RCC 7860 (cell line): ENCODE measurements around the gene SPRING1.
"Not testable (repeated sequence)": the region's sequence is repeated elsewhere in the genome, so short reads cannot be mapped to it uniquely, and the experiment has no call there.

Experiments
- DNase-seq: peaks from one replicate; pipeline ENCODE4 v3.0.0-alpha.2; 2015; ENCODE audit warnings: low spot score
- FAIRE-seq: peaks from 2 replicates; lab custom pipeline; 2012; peaks lifted over from hg19 to GRCh38; lab: Jason Lieb, UNC

SPRING1 gene

DNA sequence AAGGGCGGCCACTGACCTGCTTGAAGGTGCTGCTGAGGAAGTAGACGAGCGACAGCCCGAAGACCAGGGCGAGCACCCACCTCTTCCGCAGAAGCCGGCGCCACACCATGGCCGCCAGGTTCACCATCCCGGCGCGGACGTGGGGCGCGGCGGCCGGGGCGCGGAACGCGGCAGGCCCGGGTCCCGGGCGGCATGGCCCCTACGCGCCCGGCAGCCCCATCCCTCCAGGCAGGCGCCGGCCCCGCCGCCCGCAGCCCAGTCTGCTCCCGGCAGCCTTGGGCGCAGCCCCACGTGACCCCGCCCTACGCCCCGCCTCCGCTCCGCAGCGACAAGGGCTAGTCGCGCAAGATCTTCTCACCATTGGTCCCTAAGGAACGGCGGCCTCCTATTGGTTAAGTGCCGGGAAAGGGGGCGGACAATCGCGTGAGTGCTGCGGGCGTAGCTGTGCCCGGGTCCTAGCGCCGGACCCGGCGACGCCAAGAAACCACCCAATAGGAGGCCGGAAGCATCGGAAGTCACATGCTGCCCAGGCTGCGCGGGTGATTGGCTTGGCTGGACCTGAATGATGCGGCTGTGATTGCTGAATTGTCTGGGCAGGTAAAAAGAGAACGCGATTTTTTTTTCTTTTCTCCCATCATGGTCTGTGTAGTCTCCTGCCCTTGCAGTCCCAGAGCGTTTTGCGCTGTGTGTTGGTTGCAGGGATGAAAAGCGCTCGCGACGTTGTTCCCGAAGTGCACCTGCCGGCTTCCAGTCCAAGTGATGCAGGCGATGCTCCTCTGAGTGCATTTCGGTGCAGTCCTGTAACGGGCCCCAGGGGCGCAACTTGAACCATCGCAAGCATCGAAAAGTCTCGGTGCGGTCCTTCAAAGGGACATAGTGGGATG lies at the start of gene SPRING1, which contains the start of gene RNFT2:
Gene SPRING1 (minus strand): TSS at position 296 of the 884 bp plus-strand sequence. CDS start 169 bp downstream, at position 127.
Gene RNFT2 (plus strand): TSS at position 542 of the 884 bp plus-strand sequence. CDS start 2,183 bp downstream, outside the sequence.
- peak; percentile 93 for DNase-seq
- peak; percentile 68 for FAIRE-seq

DNA sequence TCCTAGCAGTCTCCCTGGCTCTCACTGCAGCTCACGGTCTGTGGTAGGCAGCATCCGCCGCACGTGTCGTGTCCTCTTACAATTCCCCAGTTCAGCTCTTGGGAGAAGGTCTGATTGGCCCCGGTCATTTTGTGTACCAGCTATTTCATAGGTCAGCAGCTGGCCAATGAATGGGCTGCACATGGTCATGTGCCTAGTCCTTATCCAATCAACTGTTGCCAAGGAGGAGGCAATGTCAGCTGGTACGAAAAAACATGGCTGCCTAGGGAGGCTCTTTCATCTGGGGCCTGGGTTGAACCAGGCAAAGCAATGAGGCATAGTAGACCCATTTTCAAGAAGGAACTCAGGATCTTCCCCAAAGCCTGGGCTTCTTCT lies 46.4 kb upstream of the SPRING1 start:
- FAIRE-seq (no peak), DNase-seq (no peak)

DNA sequence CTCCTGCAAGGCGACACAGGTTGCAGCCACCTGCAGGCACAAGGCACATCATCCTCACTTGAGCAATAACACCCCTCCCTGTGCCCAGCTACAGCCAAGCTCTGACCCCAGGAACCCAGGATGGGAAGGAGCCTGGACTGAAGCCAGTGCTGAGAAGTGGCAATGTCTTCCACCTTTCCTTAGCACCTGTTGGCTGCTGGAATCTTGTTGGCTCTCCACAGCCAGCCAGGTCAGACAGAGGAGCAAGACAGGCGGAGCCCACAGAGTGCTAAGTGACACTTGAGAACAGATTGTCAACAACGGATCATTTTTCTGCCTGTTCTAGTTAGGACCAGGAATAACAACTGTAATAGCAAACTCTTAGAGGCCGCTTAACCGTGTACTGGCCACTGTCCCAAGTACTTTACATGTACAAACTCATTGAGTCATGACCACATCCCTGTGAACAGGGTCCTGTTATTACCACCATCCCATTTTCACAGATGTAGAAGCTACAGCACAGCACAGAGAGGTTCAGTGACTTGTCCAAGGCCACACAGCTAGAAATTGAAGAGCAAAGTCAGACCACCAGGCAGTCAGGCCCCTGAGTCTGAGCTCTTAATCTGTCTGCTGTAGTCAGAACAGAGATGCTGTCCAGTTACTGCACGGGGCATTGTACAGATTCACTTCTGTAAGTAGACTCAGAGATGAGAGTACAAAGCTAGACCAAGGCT lies 45.8 kb upstream of the SPRING1 start:
- DNase-seq (no peak), FAIRE-seq (no peak)

DNA sequence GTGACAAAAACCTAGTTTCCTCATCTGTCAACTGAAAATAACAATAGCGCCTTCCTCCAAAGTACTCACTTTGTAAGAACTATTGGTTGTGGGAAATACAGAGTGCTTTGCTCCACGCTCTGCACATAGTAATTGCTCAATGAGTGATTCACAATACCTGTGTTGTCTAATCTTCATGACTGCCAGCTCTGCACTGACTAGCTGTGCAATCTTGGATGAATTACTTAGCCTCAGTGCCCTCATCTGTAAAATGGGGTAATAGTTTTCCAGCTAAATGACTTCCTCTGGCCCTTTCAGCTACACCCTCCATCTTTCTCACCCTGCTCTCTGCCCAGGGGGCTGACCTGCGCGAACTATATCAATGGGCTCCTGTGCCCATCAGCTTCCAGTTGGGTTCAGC lies 43.1 kb upstream of the SPRING1 start:
- FAIRE-seq (no peak), DNase-seq (no peak)

- no peak for DNase-seq
- no peak for FAIRE-seq
These were observed 41.7 kb upstream of the SPRING1 start for GRCh38 chr12:116779597-116779996.

DNA sequence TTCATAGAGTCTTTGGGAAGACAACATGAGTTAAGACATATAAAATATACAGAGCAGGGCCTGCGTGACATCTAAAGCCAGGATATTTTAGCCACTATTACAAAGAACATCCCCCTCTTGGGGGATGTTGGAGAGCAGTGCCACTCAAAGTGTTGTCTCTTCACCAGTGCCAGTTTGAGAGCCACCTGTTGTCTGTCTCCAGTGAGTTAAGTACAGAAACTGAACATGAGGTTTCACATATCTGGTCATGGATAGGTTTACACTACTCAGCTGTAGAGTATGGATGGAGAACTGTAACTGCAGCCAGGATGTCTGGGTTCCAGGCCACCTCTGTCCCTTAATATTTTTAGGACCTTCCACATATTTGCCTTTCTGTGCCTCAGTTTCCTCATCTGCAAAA lies 39.4 kb upstream of the SPRING1 start:
- no peak for DNase-seq
- no peak for FAIRE-seq

GRCh38 chr12:116774020-116774419 lies 36.2 kb upstream of the SPRING1 start:
- DNase-seq (no peak), FAIRE-seq (no peak)

DNA sequence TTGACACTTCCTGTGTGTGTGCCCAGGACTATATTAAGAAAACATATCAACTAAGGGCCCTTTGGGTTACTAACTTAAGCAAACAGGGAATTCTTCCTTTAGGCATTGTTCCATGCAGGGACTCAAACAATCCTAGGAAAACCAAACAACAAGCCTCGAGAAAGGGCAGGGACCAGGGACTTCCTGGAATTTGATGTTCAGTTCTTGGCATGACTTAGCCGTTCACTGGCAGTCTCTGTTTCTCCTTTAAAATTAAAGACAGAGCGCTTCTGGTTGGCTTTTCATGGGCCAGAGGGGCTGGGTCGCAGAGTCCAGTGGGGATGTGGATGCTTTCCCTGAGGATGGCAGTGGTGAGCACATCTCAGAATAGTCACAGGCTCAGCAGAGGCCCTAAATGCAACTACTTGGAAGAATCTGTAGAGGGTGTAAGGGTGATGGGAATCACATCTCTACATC lies 35.4 kb upstream of the SPRING1 start:
- no peak for FAIRE-seq
- DNase-seq, result no peak

DNA sequence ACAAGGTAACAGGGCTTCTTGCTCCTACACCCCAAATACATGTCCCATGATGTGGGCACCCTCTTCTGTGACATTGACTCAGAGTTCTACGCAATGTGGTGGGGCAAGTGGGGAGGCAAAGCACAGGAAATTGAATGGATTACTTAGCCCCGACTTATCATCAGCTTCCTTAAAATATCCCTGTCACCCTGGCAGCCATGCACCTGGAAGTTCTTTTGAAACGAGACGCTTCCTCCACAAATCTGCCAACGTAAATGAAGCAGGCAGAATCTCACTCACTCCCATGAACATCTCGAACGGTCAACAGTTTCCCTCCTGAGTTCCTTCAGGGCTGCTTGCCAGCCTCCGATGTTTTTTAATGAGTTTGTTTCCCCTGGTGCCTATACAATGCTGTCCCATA lies 33.8 kb upstream of the SPRING1 start:
- FAIRE-seq (no peak), DNase-seq (no peak)

DNA sequence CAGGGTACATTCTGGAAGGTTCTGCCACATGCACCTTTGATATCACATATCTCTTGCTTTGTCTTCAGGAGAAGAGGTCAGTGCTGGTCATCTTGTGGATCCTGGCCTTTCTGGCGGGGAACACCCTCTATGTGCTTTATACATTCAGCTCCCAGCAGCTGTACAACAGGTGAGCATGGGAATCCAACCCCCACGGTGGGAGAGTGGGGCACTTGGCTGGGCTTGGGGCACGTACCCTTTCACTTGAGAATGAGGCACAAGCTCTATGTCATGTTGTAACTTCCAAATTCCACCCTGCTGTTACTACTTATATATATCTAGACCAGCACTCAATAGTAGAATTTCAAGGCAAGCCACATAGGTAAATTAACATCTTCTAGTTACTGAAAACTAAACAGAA lies 28.9 kb upstream of the SPRING1 start:
- no peak for FAIRE-seq

DNA sequence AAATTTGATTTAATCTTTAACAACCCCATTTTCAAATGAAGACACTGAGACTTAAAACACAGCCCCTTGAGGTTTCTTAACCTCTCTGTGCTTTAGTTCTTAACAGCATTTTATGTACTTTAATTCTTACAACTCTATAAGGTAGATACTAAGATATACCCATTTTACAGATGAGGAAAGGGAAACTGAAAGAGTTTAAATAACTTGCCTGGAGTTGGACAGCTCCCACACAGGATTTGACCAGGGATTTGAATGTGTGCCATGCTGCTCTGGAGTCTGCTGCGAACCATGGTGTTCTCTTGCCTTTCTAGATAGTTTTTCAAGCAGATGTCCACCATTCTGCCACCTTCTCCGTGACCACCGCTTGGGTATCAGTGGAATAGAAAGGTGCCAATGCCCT lies 28.4 kb upstream of the SPRING1 start:
- DNase-seq, result no peak
- FAIRE-seq, result no peak

More for the DNA sequence above, 28.9 kb upstream of the SPRING1 start:
- no peak for DNase-seq

- peak; percentile 23 for DNase-seq
- no peak for FAIRE-seq
These were observed 27.4 kb upstream of the SPRING1 start for GRCh38 chr12:116765271-116765670.

- DNase-seq (no peak), FAIRE-seq (no peak)
These were observed 23.6 kb upstream of the SPRING1 start for GRCh38 chr12:116761499-116761898.

DNA sequence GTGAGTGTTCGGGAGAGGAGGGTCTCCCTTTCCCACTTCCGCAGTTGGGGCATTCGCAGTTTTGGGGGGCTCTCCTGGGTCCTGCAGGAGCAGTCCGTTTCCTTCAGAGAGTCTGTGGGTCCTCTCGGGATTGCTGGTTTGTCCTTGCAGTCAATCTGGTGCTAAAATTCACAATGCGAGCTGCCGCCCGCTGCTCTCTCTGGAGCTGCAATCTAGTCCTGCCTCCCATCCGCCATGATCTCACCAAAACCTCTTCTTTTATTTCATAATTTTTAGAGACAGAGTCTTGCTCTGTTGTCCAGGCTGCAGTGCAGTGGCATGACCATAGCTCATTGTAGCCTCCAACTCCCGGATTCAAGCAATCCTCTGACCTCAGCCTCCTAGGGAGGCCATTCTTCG lies 22.8 kb upstream of the SPRING1 start:
- no peak for FAIRE-seq
- DNase-seq, result no peak

DNA sequence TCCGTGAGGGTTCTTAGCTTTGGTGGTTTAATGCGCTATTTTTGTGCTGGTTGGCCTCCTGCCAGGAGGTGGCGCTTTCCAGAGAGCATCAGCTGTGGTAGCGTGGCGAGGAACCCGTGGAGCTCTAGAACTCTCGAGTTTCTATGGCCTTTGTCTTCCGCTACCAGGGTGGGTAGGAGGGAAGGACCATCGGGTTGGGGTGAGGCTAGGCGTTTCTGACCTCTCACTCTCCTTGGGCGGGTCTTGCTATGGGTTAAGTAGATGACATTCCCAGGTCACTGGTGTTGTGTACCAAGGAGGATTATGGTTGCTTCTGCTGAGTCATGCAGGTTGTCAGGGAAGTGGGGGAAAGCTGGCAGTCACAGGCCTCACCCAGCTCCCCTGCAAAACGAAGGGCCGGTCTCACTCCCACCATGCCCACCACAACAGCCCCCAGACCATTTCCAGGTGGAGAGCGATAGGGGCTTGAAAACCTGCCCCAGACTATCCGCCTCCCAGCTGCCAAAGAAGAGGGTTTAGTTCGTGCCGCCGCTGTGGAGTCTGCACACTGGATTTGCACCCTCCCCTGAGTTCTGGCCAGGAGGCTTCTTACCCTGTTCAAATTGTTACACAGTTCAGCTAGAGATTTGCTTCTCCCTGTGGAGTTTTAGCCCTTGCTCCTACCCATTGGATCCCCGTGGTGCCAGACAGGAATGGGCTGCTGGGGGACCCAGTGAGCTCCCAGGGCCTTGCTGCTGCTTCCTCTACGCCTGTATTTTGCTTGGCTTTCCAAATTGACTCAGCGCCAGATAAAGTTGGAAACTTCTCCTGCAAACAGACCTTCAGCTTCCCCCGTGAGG lies 22.1 kb upstream of the SPRING1 start:
- no peak for DNase-seq
- no peak for FAIRE-seq

DNA sequence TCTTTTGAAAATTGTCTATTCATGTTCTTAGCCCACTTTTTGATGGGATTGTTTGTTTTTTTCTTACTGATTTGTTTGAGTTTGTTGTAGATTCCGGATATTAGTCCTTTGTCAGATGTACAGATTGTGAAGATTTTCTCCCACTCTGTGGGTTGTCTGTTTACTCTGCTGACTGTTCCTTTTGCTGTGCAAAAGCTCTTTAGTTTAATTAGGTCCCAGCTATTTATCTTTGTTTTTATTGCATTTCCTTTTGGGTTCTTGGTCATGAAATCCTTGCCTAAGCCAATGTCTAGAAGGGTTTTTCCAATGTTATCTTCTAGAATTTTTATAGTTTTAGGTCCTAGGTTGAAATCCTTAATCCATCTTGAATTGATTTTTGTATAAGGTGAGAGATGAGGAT lies 16.9 kb upstream of the SPRING1 start:
- DNase-seq, FAIRE-seq: not testable (repeated sequence)

- FAIRE-seq, DNase-seq: not testable (repeated sequence)
These were observed 16.2 kb upstream of the SPRING1 start for GRCh38 chr12:116754097-116754496.

DNA sequence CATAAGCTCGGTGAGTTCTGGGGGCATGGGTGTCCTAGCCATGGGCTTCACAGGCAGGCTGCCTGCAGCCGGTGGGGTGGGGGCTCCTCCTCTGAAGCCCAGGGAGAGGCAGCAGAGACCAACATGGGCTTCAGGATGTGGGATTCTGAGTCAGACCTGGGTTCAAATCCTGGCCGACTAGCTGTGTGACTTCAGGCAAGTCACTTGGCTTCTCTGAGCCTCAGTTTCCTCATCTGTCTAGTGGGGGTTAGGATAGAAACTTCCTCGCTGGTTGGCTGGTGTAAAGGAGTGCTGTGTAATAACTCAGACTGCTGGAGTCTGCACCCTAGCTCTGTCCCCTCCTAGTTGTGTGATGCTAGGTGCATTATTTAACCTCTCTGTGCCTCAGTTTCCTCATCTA lies 12.4 kb upstream of the SPRING1 start:
- FAIRE-seq (no peak), DNase-seq (no peak)

- FAIRE-seq, result no peak
- no peak for DNase-seq
These were observed 12.0 kb upstream of the SPRING1 start for GRCh38 chr12:116749884-116750283.

DNA sequence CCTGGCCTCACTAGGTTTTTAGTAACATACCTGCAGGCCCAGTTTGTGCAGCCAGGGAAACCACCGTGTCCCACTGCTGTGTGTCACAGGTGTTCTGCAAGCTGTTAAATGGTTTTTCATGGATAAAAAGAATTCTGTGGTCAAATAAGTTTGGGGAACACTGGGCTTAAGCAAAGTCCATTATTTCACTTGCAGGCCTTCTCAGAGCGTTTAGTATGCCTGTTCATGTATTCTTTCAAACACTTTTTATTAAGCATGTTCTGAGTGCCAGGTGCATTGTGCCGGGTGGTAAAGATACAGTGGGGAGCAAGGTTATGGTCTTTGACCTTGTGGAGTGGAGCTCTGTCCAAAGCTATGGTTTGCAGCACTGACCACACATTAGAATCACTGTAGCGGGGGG lies 7.7 kb upstream of the SPRING1 start:
- DNase-seq (no peak), FAIRE-seq (no peak)

GRCh38 chr12:116744766-116745165 lies 6.9 kb upstream of the SPRING1 start:
- FAIRE-seq, result no peak
- DNase-seq, result no peak
